ENCODE measurements around the gene SYNPR.

DNA sequence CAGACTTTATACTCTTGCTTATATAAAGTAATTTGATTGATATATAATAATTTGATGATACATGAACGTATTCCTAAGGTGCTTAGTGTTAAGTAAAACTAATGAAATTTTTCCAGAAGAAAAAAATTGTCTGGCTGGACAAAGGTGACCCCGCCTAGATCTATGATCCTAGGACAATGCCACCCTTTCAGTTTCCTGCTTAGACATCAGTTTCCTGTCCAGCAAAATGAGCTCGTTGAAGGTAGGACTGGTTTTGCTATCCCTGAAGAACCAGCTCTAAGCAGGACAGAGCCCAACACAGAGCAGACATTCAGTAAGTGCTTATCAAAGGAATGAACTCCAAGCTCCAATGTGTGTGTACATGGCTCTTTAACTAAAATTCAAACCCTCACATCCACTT lies 293.6 kb downstream of the SYNPR start:
- TF ChIP-seq, protein P1, sequence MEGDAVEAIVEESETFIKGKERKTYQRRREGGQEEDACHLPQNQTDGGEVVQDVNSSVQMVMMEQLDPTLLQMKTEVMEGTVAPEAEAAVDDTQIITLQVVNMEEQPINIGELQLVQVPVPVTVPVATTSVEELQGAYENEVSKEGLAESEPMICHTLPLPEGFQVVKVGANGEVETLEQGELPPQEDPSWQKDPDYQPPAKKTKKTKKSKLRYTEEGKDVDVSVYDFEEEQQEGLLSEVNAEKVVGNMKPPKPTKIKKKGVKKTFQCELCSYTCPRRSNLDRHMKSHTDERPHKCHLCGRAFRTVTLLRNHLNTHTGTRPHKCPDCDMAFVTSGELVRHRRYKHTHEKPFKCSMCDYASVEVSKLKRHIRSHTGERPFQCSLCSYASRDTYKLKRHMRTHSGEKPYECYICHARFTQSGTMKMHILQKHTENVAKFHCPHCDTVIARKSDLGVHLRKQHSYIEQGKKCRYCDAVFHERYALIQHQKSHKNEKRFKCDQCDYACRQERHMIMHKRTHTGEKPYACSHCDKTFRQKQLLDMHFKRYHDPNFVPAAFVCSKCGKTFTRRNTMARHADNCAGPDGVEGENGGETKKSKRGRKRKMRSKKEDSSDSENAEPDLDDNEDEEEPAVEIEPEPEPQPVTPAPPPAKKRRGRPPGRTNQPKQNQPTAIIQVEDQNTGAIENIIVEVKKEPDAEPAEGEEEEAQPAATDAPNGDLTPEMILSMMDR (IDR thresholded peaks at IDR 0.05; ENCODE audit: low read depth, low read length, poor library complexity, severe bottlenecking) = no peak
- TF ChIP-seq EZH2phosphoT487 (IDR thresholded peaks at IDR 0.05; ENCODE audit: borderline replicate concordance, low read length) = no peak
